Left kidney (tissue), 2 donors: Measurements from ENCODE around the gene BLM. TPM values are rescaled to one million over a fixed set of nuclear protein-coding genes. Genes with fewer than 3 reads are reported as not detected.
"Not testable (repeated sequence)": the region's sequence is repeated elsewhere in the genome, so short reads cannot be mapped to it uniquely, and the experiment has no call there.

Experiments used
- DNase-seq: peaks from one replicate; pipeline ENCODE4 v3.0.0-alpha.2; 2013
- polyA plus RNA-seq: library from polyadenylated mRNA; unstranded; fragments of 120-200 nt; gene quantifications from one replicate; pipeline ENCODE4 v1.2.1, GENCODE V29; 2013; ENCODE audit not compliant: insufficient read length

Gene BLM
- polyA plus RNA-seq, 1 donor: 17.7 TPM

- no peak for DNase-seq
Measured at GRCh38 chr15:90735923-90736322, 18.8 kb downstream of the BLM start.

- not testable (repeated sequence) for DNase-seq
Measured at GRCh38 chr15:90740545-90740944, 23.4 kb downstream of the BLM start.

- DNase-seq: no peak
Measured at GRCh38 chr15:90742087-90742486, 24.9 kb downstream of the BLM start.

GRCh38 chr15:90743407-90743806 lies 26.3 kb downstream of the BLM start:
- no peak for DNase-seq

GRCh38 chr15:90744759-90745402 lies 27.7 kb downstream of the BLM start:
- no peak for DNase-seq

GRCh38 chr15:90749754-90750153 lies 32.6 kb downstream of the BLM start:
- no peak for DNase-seq

GRCh38 chr15:90750186-90750585 lies 33.0 kb downstream of the BLM start:
- no peak for DNase-seq

- DNase-seq: no peak
Measured at GRCh38 chr15:90751300-90751825, 34.2 kb downstream of the BLM start.

- DNase-seq: no peak
Measured at GRCh38 chr15:90756916-90757315, 39.8 kb downstream of the BLM start.

- no peak for DNase-seq
Measured at GRCh38 chr15:90757461-90757860, 40.3 kb downstream of the BLM start.

GRCh38 chr15:90760661-90761232 lies 43.6 kb downstream of the BLM start:
- DNase-seq: no peak

GRCh38 chr15:90761629-90762028 lies 44.5 kb downstream of the BLM start:
- DNase-seq: no peak

- DNase-seq: no peak
Measured at GRCh38 chr15:90762109-90762508, 45.0 kb downstream of the BLM start.

- DNase-seq: no peak
Measured at GRCh38 chr15:90763366-90764099, 46.4 kb downstream of the BLM start.

- no peak for DNase-seq
Measured at GRCh38 chr15:90765531-90765930, 48.4 kb downstream of the BLM start.

GRCh38 chr15:90765966-90766365 lies 48.8 kb downstream of the BLM start:
- no peak for DNase-seq

- DNase-seq: no peak
Measured at GRCh38 chr15:90769375-90769774, 52.2 kb downstream of the BLM start.

- DNase-seq: no peak
Measured at GRCh38 chr15:90773485-90773884, 56.3 kb downstream of the BLM start.

- DNase-seq: no peak
Measured at GRCh38 chr15:90774731-90775514, 57.8 kb downstream of the BLM start.

- no peak for DNase-seq
Measured at GRCh38 chr15:90780916-90781315, 63.8 kb downstream of the BLM start.

GRCh38 chr15:90782442-90782841 lies 65.3 kb downstream of the BLM start:
- DNase-seq: no peak

GRCh38 chr15:90787881-90788280 lies 70.7 kb downstream of the BLM start:
- DNase-seq: no peak

- no peak for DNase-seq
Measured at GRCh38 chr15:90789462-90789861, 72.3 kb downstream of the BLM start.
